GM18511 (cell line): ENCODE measurements around the gene SREBF1.

Experiments
- ATAC-seq: cut with Tn5 transposase; IDR thresholded peaks from one replicate; pipeline ENCODE4 v1.9.1; 2021; ENCODE audit warnings: mild to moderate bottlenecking, moderate library complexity; ENCODE audit not compliant: unreplicated experiment

Gene SREBF1

GRCh38 chr17:17859909-17860765 is 23.4 kb upstream of the SREBF1 start:
- ATAC-seq: no peak

GRCh38 chr17:17857496-17857895 is 20.7 kb upstream of the SREBF1 start:
- ATAC-seq: no peak

- ATAC-seq: no peak
These were observed 19.6 kb upstream of the SREBF1 start for GRCh38 chr17:17856386-17856785.

GRCh38 chr17:17855976-17856375 is 19.2 kb upstream of the SREBF1 start:
- no peak for ATAC-seq

- ATAC-seq: no peak
These were observed 17.1 kb upstream of the SREBF1 start for GRCh38 chr17:17853811-17854447.

GRCh38 chr17:17852930-17853329 is 16.1 kb upstream of the SREBF1 start:
- ATAC-seq: no peak

GRCh38 chr17:17851103-17852002 is 14.6 kb upstream of the SREBF1 start:
- ATAC-seq: no peak

GRCh38 chr17:17849845-17850373 is 13.1 kb upstream of the SREBF1 start:
- ATAC-seq: no peak

GRCh38 chr17:17849147-17849820 is 12.5 kb upstream of the SREBF1 start:
- ATAC-seq: peak; percentile 82

GRCh38 chr17:17848311-17849082 is 11.7 kb upstream of the SREBF1 start:
- no peak for ATAC-seq

- no peak for ATAC-seq
These were observed 10.9 kb upstream of the SREBF1 start for GRCh38 chr17:17847726-17848125.

GRCh38 chr17:17847118-17847689 is 10.4 kb upstream of the SREBF1 start:
- no peak for ATAC-seq

GRCh38 chr17:17846645-17847044 is 9.9 kb upstream of the SREBF1 start:
- ATAC-seq: no peak

- ATAC-seq: no peak
These were observed 9.2 kb upstream of the SREBF1 start for GRCh38 chr17:17846003-17846402.

GRCh38 chr17:17845046-17845775 is 8.4 kb upstream of the SREBF1 start:
- no peak for ATAC-seq

- no peak for ATAC-seq
These were observed 7.7 kb upstream of the SREBF1 start for GRCh38 chr17:17844500-17844899.

GRCh38 chr17:17844079-17844478 is 7.3 kb upstream of the SREBF1 start:
- ATAC-seq: no peak

GRCh38 chr17:17843096-17843495 is 6.3 kb upstream of the SREBF1 start:
- no peak for ATAC-seq
